ENCODE measurements around the gene CACNB3. TPM values are rescaled to one million over a fixed set of nuclear protein-coding genes. Genes with fewer than 3 reads are reported as not detected.

Gene CACNB3
- total and polyA plus RNA-seq, 2 of the 13 experiments (the other 11 are each of a cell fraction or from before 2014, with no cell fraction given) = 0.29 to 0.54 TPM

GRCh38 chr12:48810903-48811431 is 7.3 kb upstream of the CACNB3 start (continued):
- peak; percentile 55 for TF ChIP-seq PATZ1 (CRISPR knock-in tag; IDR thresholded peaks at IDR 0.05)
- no peak for TF ChIP-seq ZNF652 (CRISPR knock-in tag; IDR thresholded peaks at IDR 0.05; ENCODE audit: borderline replicate concordance, low read depth)
- TF ChIP-seq ZNF790 (CRISPR knock-in tag; IDR thresholded peaks at IDR 0.05; ENCODE audit: borderline replicate concordance) = no peak
- TF ChIP-seq CREB1 (IDR thresholded peaks at IDR 0.05) = no peak
- no peak for TF ChIP-seq CREB1 (CRISPR knock-in tag; IDR thresholded peaks at IDR 0.05)
- TF ChIP-seq ZNF766 (CRISPR knock-in tag; IDR thresholded peaks at IDR 0.05; ENCODE audit: borderline replicate concordance) = no peak
- TF ChIP-seq ARID5B (CRISPR knock-in tag; IDR thresholded peaks at IDR 0.05) = peak; percentile 83
- TF ChIP-seq GABPA (IDR thresholded peaks at IDR 0.05; ENCODE audit: low read depth, low read length) = no peak
- no peak for TF ChIP-seq GABPA (CRISPR knock-in tag; IDR thresholded peaks at IDR 0.05; ENCODE audit: low read depth)
- no peak for TF ChIP-seq RNF2 (conservative IDR thresholded peaks at IDR 0.05; ENCODE audit: low read depth)
- no peak for TF ChIP-seq NONO (IDR thresholded peaks at IDR 0.05)
- TF ChIP-seq NONO (CRISPR knock-in tag; conservative IDR thresholded peaks at IDR 0.05) = no peak
- TF ChIP-seq ATF7 (IDR thresholded peaks at IDR 0.05) = no peak
- no peak for TF ChIP-seq ATF7 (CRISPR knock-in tag; IDR thresholded peaks at IDR 0.05)
- TF ChIP-seq ZNF720 (CRISPR knock-in tag; IDR thresholded peaks at IDR 0.05) = no peak
- TF ChIP-seq IKZF4 (CRISPR knock-in tag; IDR thresholded peaks at IDR 0.05; ENCODE audit: borderline replicate concordance, low read depth, not compliant biosample characterization) = no peak
- TF ChIP-seq TBL1XR1 (IDR thresholded peaks at IDR 0.05; ENCODE audit: borderline replicate concordance, low read length, partially characterized antibody) = no peak
- no peak for TF ChIP-seq ELK4 (CRISPR knock-in tag; IDR thresholded peaks at IDR 0.05; ENCODE audit: borderline replicate concordance)
- TF ChIP-seq ZNF256 (CRISPR knock-in tag; conservative IDR thresholded peaks at IDR 0.05) = no peak
- no peak for TF ChIP-seq ZNF484 (CRISPR knock-in tag; IDR thresholded peaks at IDR 0.05; ENCODE audit: borderline replicate concordance, low read depth)
- 0 out of 2 replicates have a peak, but pooled peaks have one; percentile 19 for TF ChIP-seq MAX (IDR thresholded peaks at IDR 0.05)
- TF ChIP-seq ETV5 (CRISPR knock-in tag; IDR thresholded peaks at IDR 0.05; ENCODE audit: borderline replicate concordance) = no peak
- TF ChIP-seq GZF1 (CRISPR knock-in tag; IDR thresholded peaks at IDR 0.05) = no peak
- TF ChIP-seq ZNF773 (CRISPR knock-in tag; IDR thresholded peaks at IDR 0.05; ENCODE audit: borderline replicate concordance) = no peak
- no peak for TF ChIP-seq PCBP1 (IDR thresholded peaks at IDR 0.05; ENCODE audit: borderline replicate concordance, low read depth, low read length)
- TF ChIP-seq FOXA1 (IDR thresholded peaks at IDR 0.05) = no peak
- TF ChIP-seq FOXA1 (CRISPR knock-in tag; IDR thresholded peaks at IDR 0.05) = peak; percentile 52
